GM19193 (cell line): ENCODE results near the gene LRRC26.

Source experiments
- POLR2A ChIP-seq: IDR thresholded peaks from 4 replicates; pipeline ENCODE4 v1.6.1; 2011; ENCODE audit not compliant: insufficient read depth, insufficient read length; ENCODE audit errors: extremely low read depth

LRRC26 gene

GRCh38 chr9:137145731-137146526 lies 23.9 kb downstream of the LRRC26 start:
- TF ChIP-seq POLR2A: no peak

- no peak for TF ChIP-seq POLR2A
These were observed 26.4 kb downstream of the LRRC26 start for GRCh38 chr9:137143459-137143858.

- no peak for TF ChIP-seq POLR2A
These were observed 27.6 kb downstream of the LRRC26 start for GRCh38 chr9:137141976-137142936.

- TF ChIP-seq POLR2A: no peak
These were observed 28.6 kb downstream of the LRRC26 start for GRCh38 chr9:137141050-137141810.

- TF ChIP-seq POLR2A: no peak
These were observed 29.5 kb downstream of the LRRC26 start for GRCh38 chr9:137140151-137141012.

GRCh38 chr9:137139468-137140150 lies 30.2 kb downstream of the LRRC26 start:
- TF ChIP-seq POLR2A: no peak

GRCh38 chr9:137138722-137139467 lies 31.0 kb downstream of the LRRC26 start, which contains the start of gene GRIN1:
Gene GRIN1 (plus strand): TSS chr9:137139154. CDS start chr9:137139487, 333 bp downstream.
- TF ChIP-seq POLR2A: no peak

- no peak for TF ChIP-seq POLR2A
These were observed 31.7 kb downstream of the LRRC26 start for GRCh38 chr9:137138058-137138721.

- TF ChIP-seq POLR2A: no peak
These were observed 32.8 kb downstream of the LRRC26 start for GRCh38 chr9:137136881-137137607.

- TF ChIP-seq POLR2A: no peak
These were observed 33.5 kb downstream of the LRRC26 start for GRCh38 chr9:137136261-137136880.

GRCh38 chr9:137134191-137134590 lies 35.7 kb downstream of the LRRC26 start:
- no peak for TF ChIP-seq POLR2A
